Heart left ventricle (tissue), 16 donors: Measurements from ENCODE around the gene ALDH1L1. TPM values are rescaled to one million over a fixed set of nuclear protein-coding genes. Genes with fewer than 3 reads are reported as not detected.
"Not testable (repeated sequence)": the region's sequence is repeated elsewhere in the genome, so short reads cannot be mapped to it uniquely, and the experiment has no call there.

ENCODE experiments used
- ATAC-seq, 4 donors: fragments of 200-7000 bp; cut with Tn5 transposase; one replicate each; pipeline ENCODE4 v1.9.1; 2020 to 2022; ENCODE audit warnings: moderate library complexity in 4 of 4, mild to moderate bottlenecking in 3 of 4, moderate number of reproducible peaks in 1 of 4
- DNase-seq, 5 donors: peaks; one replicate each; pipeline ENCODE4 v3.0.0-alpha.2; 2020
- H3K27ac ChIP-seq, 12 donors: fragments of 200-600 bp; sonication (generic) in 4 of 12; one replicate each; pipeline versions ENCODE4 v1.5.0 to v1.8.0; 2016 to 2022; ENCODE audit warnings: mild to moderate bottlenecking in 2 of 12
- H3K27me3 ChIP-seq, 9 donors: fragments of 200-600 bp; sonication (generic) in 2 of 9; one replicate each; pipeline versions ENCODE4 v1.5.1 to v1.8.0; 2016 to 2022; ENCODE audit warnings: mild to moderate bottlenecking in 3 of 9
- H3K36me3 ChIP-seq, 9 donors: fragments of 200-600 bp; sonication (generic) in 2 of 9; one replicate each; pipeline versions ENCODE4 v1.5.0 to v1.8.0; 2018 to 2022; ENCODE audit warnings: mild to moderate bottlenecking in 2 of 9
- H3K4me1 ChIP-seq, 12 donors: fragments of 200-600 bp; sonication (generic) in 4 of 12; one replicate each; pipeline versions ENCODE4 v1.5.0 to v1.8.0; 2016 to 2022; ENCODE audit warnings: mild to moderate bottlenecking in 3 of 12
- H3K4me3 ChIP-seq, 12 donors: fragments of 200-600 bp; sonication (generic) in 4 of 12; one replicate each; pipeline versions ENCODE4 v1.5.0 to v1.8.0; 2017 to 2022; ENCODE audit warnings: mild to moderate bottlenecking in 9 of 12, moderate library complexity in 4 of 12
- H3K9me3 ChIP-seq, 12 donors: fragments of 200-600 bp; sonication (generic) in 4 of 12; one replicate each; pipeline versions ENCODE4 v1.5.0 to v1.8.0; 2016 to 2022; ENCODE audit warnings: mild to moderate bottlenecking in 1 of 12
- POLR2A ChIP-seq, 2 donors: fragments of 450-650 bp; IDR thresholded peaks; one replicate each; pipeline ENCODE4 v1.6.1; 2017; ENCODE audit warnings: antibody characterized with exemption in 2 of 2, mild to moderate bottlenecking in 2 of 2, moderate library complexity in 2 of 2
- WGBS, 4 donors: extraction: QIAGEN DNeasy Blood & Tissue Kit in 2 of 4; methylation state at CpG; one replicate each; pipeline versions ENCODE4 v1.1.5 to v1.1.7; 2013 to 2018; 5-methylcytosine and 5-hydroxymethylcytosine counted together
- intact Hi-C, 10 donors: fragments of 100-400 bp; cut with DNase I; formaldehyde crosslinking; loops; one replicate each; pipeline versions ENCODE4 v1.11.1 to v1.14.2; 2022
- polyA plus RNA-seq, 2 donors: library from polyadenylated mRNA; stranded (reverse); fragments of 200-250 nt; gene quantifications; one replicate each; pipeline ENCODE4 v1.2.3, GENCODE V29; 2013
- total RNA-seq, 9 donors: library from RNA; depleted of rRNA in 2 of 9; stranded (reverse); fragments of >200 nt in 2 of 9; fragmentation: NEBNext Ultra II Directional in 3 of 9; extraction: Animal tissue kit (Norgen Biotek cat#: 25700) in 3 of 9; gene quantifications; one replicate each; pipeline versions ENCODE4 v1.1.0 to v1.2.4, GENCODE V29; 2016 to 2023
- TF ChIP-seq, protein P1 (sequence below), 12 donors: fragments of 200-600 bp; sonication (generic) in 4 of 12; IDR thresholded peaks; one replicate each; pipeline versions ENCODE4 v1.5.0 to v1.8.0; 2018 to 2022; ENCODE audit warnings: antibody characterized with exemption in 12 of 12, mild to moderate bottlenecking in 5 of 12
- donor health status: ischemic (EF 13 %, LVEDD 7.1; RV severe dilation, severe dysfunction).
- donor health status: healthy with polysubstance abuse.
- donor health status: DM: no; HTN: yes; CAD: no.
- donor health status: DM: no; HTN: no; CAD: no.
- donor health status: ischemic (EF 25% LVEDD 6.9; RV normal size, moderate dysfunction).
- donor health status: ischemic (EF 25% LVEDD 5.7; RV mildly dilated, moderate dysfunction).
- donor health status: healthy.
- donor health status: DM: yes; HTN: yes; CAD: no.
- donor health status: ischemic (EF 35%, LVEDD 5.7; RV mildly dilated, moderate dysfunction).
- donor health status: nonischemic (EF 11% LVEDD 7.7; RV severe dilation, severe dysfunction).
- donor health status: DM: yes; HTN: yes; CAD: no.
- donor health status: PGD.
- donor health status: ischemic (EF 29% LVEDD 5.4; RV normal size, mild dysfunction).
- donor health status: nonischemic (EF 23%, LVEDD 6.1; RV moderate dilation, normal function).

ALDH1L1 gene
- total and polyA plus RNA-seq, 11 donors = 13.4 to 74.1 (median 29.0) TPM

DNA sequence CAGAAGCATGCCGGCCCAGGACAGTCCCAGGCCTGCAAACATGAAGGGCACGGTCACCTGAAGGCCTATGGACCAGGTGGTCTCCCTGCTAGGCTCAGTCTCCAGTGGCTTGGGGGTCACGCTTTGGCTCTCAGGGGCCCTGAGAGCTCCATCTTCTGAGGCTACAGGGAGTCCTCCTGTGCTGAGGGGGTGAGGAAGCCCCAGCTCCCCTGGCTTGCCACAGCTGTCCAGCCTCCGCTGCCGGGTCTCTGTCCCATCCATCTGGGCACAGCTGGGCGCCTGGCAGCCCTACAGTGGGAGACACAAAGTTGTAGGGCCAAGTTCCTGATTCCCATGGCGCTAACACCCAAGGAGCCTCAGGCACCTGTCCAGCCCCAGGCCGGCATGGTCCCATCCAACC, 112.4 kb downstream of the ALDH1L1 start:
- no peak overlapping the region for H3K27ac ChIP-seq
- intact Hi-C loops = no loop called here
- H3K4me3 ChIP-seq = no peak overlapping the region
- whole genome bisulfite sequencing, 4 donors = 92 to 97% (median 97%) methylated on average over 5 to 8 of the region's 8 CpGs
- TF ChIP-seq, protein P1, sequence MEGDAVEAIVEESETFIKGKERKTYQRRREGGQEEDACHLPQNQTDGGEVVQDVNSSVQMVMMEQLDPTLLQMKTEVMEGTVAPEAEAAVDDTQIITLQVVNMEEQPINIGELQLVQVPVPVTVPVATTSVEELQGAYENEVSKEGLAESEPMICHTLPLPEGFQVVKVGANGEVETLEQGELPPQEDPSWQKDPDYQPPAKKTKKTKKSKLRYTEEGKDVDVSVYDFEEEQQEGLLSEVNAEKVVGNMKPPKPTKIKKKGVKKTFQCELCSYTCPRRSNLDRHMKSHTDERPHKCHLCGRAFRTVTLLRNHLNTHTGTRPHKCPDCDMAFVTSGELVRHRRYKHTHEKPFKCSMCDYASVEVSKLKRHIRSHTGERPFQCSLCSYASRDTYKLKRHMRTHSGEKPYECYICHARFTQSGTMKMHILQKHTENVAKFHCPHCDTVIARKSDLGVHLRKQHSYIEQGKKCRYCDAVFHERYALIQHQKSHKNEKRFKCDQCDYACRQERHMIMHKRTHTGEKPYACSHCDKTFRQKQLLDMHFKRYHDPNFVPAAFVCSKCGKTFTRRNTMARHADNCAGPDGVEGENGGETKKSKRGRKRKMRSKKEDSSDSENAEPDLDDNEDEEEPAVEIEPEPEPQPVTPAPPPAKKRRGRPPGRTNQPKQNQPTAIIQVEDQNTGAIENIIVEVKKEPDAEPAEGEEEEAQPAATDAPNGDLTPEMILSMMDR (IDR thresholded peaks at IDR 0.05) = no peak
- no peak for TF ChIP-seq POLR2A (IDR thresholded peaks at IDR 0.05)
- DNase-seq = no peak
- H3K27me3 ChIP-seq = no peaks in the 10 kb centered on the region
- H3K9me3 ChIP-seq = peaks cover 0 to 4% (median 0%) of the 10 kb centered on the region in 12 donors
- H3K4me1 ChIP-seq = no peaks in the 10 kb centered on the region
- ATAC-seq = no peak
- peaks cover 0 to 18% (median 9%) of the 10 kb centered on the region in 9 donors for H3K36me3 ChIP-seq

DNA sequence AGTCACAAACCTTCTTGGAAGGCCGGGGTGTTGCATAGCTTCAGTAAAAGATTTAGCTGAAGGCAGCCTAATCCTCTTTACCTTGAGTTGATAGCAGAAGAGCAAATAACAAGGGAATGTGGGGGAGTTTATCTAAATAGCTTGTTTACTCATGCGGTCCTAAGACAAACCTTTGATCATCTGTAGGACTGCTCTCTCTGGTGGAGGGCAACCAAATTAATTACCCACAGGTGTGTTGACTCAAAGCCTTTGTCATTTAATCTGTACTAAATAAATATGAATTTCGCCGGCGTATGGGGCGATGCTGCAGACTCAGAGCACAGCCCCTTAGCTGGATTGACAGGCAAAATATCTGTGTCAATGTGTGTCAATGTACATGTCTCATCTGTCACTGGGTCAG, 113.7 kb downstream of the ALDH1L1 start:
- WGBS, 4 donors = 91 to 96% (median 94%) methylated on average over 6 of the region's 6 CpGs
- DNase-seq, ATAC-seq, intact Hi-C loops, H3K27me3 ChIP-seq, H3K4me3 ChIP-seq, H3K4me1 ChIP-seq, H3K27ac ChIP-seq, H3K9me3 ChIP-seq: not testable (repeated sequence)
- H3K36me3 ChIP-seq = peaks cover 0 to 18% (median 9%) of the 10 kb centered on the region in 9 donors

DNA sequence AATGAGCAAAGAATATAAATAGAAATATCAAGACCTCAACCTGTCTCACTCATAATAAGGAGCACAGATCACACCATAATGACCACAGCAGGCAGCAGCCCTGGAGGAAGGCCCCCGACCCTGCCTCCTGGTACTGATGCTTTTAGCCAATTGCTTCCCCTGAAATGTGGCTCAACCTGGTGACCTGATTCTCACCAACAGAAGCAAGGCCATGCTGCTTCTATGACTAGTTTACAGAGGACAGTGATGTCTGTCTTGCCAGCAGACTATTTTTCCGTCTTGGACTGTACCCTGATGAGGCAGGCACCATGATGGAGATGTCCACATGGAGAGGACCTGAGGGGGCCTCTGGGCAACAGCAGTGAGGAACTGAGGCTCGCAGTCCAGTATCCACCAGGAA, 114.5 kb downstream of the ALDH1L1 start:
- 88 to 98% (median 97%) methylated on average over 2 to 3 of the region's 3 CpGs for whole genome bisulfite sequencing, 4 donors

DNA sequence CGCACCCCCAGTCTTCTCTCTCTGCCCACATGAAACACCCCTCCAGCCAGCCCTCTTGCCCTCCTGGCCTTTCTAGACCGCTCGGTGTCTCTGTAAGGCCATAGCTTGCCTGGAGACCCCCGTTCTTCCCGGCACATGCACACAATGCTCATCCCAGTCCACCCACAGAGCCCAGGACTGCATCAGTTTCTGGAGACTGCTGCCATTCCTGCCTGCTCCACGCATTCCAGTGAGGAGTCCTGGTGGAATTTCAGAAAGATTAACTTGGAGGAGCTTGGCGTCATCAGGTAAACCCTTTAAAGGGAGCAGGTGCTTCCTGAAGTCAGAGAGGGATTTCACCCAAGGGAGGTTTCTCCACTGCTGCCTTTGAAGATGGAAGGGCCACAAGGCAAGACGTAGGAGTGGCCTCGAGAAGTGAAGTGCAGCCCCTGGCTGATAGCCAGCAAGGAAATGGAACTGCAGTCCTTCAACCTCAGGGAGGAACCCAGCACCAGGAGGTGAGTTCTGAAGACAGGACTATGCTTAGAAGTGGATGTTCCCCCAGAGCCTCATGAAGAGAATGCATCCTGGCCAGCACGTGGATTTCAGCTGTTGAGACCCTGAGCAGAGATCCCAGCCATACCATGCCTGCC, 115.6 kb downstream of the ALDH1L1 start:
- DNase-seq (no peak), ATAC-seq (no peak)
- 62 to 70% (median 63%) methylated on average over 10 of the region's 10 CpGs for WGBS, 4 donors
- Histone ChIP-seq H3K9me3 (no peaks in the 10 kb centered on the region), H3K36me3 (peaks cover 0 to 18% (median 9%) of the 10 kb centered on the region in 9 donors), H3K27ac (no peak overlapping the region), H3K4me1 (peaks cover 0 to 16% (median 1%) of the 10 kb centered on the region in 12 donors), H3K4me3 (no peak overlapping the region), H3K27me3 (no peaks in the 10 kb centered on the region)
- intact Hi-C loops = no loop called here
- no peak for TF ChIP-seq POLR2A (IDR thresholded peaks at IDR 0.05)
- TF ChIP-seq, protein P1 (IDR thresholded peaks at IDR 0.05) = no peak

More for the DNA sequence above, 114.5 kb downstream of the ALDH1L1 start:
- Histone ChIP-seq H3K9me3 (no peaks in the 10 kb centered on the region), H3K4me1 (peaks cover 0 to 7% (median under 1%) of the 10 kb centered on the region in 12 donors), H3K36me3 (peaks cover 0 to 18% (median 9%) of the 10 kb centered on the region in 9 donors), H3K27ac (no peak overlapping the region), H3K4me3 (no peak overlapping the region), H3K27me3 (no peaks in the 10 kb centered on the region)
- DNase-seq (no peak), ATAC-seq (no peak)
- TF ChIP-seq, protein P1 (IDR thresholded peaks at IDR 0.05) = no peak
- no peak for TF ChIP-seq POLR2A (IDR thresholded peaks at IDR 0.05)
- intact Hi-C loops = no loop called here
